Measurements from ENCODE around the gene LYZL2.
A peak's percentile ranks its signal among the peaks of the same experiment; 100 is the strongest.
"Not testable (repeated sequence)": the region's sequence is repeated elsewhere in the genome, so short reads cannot be mapped to it uniquely, and the experiment has no call there.

The LYZL2 gene

GRCh38 chr10:30600005-30600404 lies 29.5 kb downstream of the LYZL2 start:
- H3K4me3 ChIP-seq (ENCODE audit: low read length): no peak overlapping the region
- no peak for TF ChIP-seq CTCF (conservative IDR thresholded peaks at IDR 0.05; ENCODE audit: low read length)
- DNase-seq (ENCODE audit: low read depth): no peak

- no peak for DNase-seq (ENCODE audit: low read depth)
- TF ChIP-seq CTCF (conservative IDR thresholded peaks at IDR 0.05; ENCODE audit: low read length): no peak
- no peak overlapping the region for H3K4me3 ChIP-seq (ENCODE audit: low read length)
These were observed 31.3 kb downstream of the LYZL2 start for GRCh38 chr10:30598105-30598776.

GRCh38 chr10:30597433-30597824 lies 32.1 kb downstream of the LYZL2 start:
- H3K4me3 ChIP-seq (ENCODE audit: low read length): not testable (repeated sequence)

GRCh38 chr10:30596493-30597432 lies 32.8 kb downstream of the LYZL2 start:
- H3K4me3 ChIP-seq (ENCODE audit: low read length); DNase-seq (ENCODE audit: low read depth): not testable (repeated sequence)

More at GRCh38 chr10:30597433-30597824, 32.1 kb downstream of the LYZL2 start:
- not testable (repeated sequence) for DNase-seq (ENCODE audit: low read depth)

GRCh38 chr10:30596013-30596412 lies 33.5 kb downstream of the LYZL2 start:
- H3K4me3 ChIP-seq (ENCODE audit: low read length): no peak overlapping the region
- no peak for DNase-seq (ENCODE audit: low read depth)
- no peak for TF ChIP-seq CTCF (conservative IDR thresholded peaks at IDR 0.05; ENCODE audit: low read length)

- DNase-seq (ENCODE audit: low read depth): no peak
- TF ChIP-seq CTCF (conservative IDR thresholded peaks at IDR 0.05; ENCODE audit: low read length): no peak
These were observed 35.5 kb downstream of the LYZL2 start for GRCh38 chr10:30594077-30594476.

GRCh38 chr10:30592770-30593169 lies 36.8 kb downstream of the LYZL2 start:
- not testable (repeated sequence) for DNase-seq (ENCODE audit: low read depth); H3K4me3 ChIP-seq (ENCODE audit: low read length)

More at GRCh38 chr10:30594077-30594476, 35.5 kb downstream of the LYZL2 start:
- H3K4me3 ChIP-seq (ENCODE audit: low read length): no peak overlapping the region

- TF ChIP-seq CTCF (conservative IDR thresholded peaks at IDR 0.05; ENCODE audit: low read length): peak; percentile 79
- DNase-seq (ENCODE audit: low read depth): peak; percentile 49
- H3K4me3 ChIP-seq (ENCODE audit: low read length): no peak overlapping the region
These were observed 38.3 kb downstream of the LYZL2 start for GRCh38 chr10:30591249-30591670.
